GM23248 (cell line): Measurements from ENCODE around the gene TAF1B.

Experiments used
- EZH2 ChIP-seq: fragments of 200-600 bp; sonication (generic); IDR thresholded peaks from 2 replicates; pipeline ENCODE4 v1.6.1; 2018; ENCODE audit warnings: antibody characterized with exemption, mild to moderate bottlenecking; ENCODE audit not compliant: insufficient read depth, poor library complexity, severe bottlenecking
- EZH2phosphoT487 ChIP-seq: fragments of 200-600 bp; sonication (generic); IDR thresholded peaks from 2 replicates; pipeline ENCODE4 v1.6.1; 2018; ENCODE audit warnings: antibody characterized with exemption, moderate library complexity, mild to moderate bottlenecking, low read depth; ENCODE audit not compliant: insufficient read depth

GRCh38 chr2:9981655-9982054 lies 138.4 kb downstream of the TAF1B start:
- TF ChIP-seq EZH2 (no peak), EZH2phosphoT487 (no peak)
